SK-N-MC (cell line): ENCODE results near the gene MLST8.

Experiments
- EZH2 ChIP-seq: fragments of 200-600 bp; sonication (generic); IDR thresholded peaks from one replicate; pipeline ENCODE4 v1.6.1; 2017; ENCODE audit warnings: antibody characterized with exemption
- FOXP2 ChIP-seq: optimal IDR thresholded peaks from 2 replicates; pipeline ENCODE3; 2011; ENCODE audit warnings: mild to moderate bottlenecking, moderate library complexity; ENCODE audit not compliant: insufficient read depth; ENCODE audit errors: extremely low read length, control extremely low read depth
- POLR2AphosphoS5 ChIP-seq: IDR thresholded peaks from 2 replicates; pipeline ENCODE4 v1.6.1; 2012; ENCODE audit warnings: mild to moderate bottlenecking, low read depth, low read length, borderline replicate concordance

DNA sequence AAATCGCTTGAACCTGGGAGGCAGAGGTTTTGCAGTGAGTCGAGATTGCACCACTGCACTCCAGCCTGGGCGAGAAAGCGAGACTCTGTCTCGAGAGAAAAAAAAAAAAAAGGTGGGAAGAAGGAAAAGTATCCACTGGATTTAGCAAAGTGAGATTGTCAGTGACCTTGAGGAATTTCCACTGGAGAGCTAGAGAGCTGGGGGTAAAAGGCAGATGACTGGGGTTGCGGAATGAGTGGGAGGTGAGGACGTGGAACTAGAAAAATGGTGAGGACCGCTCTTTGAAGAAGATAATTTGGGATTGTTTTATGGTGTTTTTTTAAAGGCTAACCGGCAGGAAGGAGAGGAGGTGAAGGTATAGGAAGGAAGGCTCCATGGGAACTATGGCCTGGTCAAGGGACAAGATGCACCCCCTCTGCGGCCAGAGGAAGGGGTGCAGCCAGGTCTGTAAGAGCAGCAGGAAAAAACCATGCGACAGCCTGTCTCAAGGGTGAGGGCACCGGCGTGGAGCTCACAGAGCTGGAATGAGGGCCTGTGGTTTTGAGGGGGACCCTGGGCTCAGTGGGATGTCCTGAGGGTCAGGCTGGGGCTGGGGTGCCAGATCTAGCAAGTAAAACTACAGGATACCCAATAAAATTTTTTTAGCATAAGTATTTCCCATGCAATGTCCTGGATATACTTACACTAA is 694 bp upstream of the MLST8 start:
- TF ChIP-seq POLR2AphosphoS5 (no peak), EZH2 (no peak), FOXP2 (no peak)
